Astrocyte (in vitro differentiated cells and primary cell): ENCODE data around the gene KCNC1. TPM values are rescaled to one million over a fixed set of nuclear protein-coding genes. Genes with fewer than 3 reads are reported as not detected.

Source experiments
- DNase-seq: peaks from one replicate; pipeline ENCODE4 v3.0.0-alpha.2; 2010; ENCODE audit warnings: low read depth
- FAIRE-seq: peaks from 2 replicates; lab custom pipeline; 2011; peaks lifted over from hg19 to GRCh38; lab: Jason Lieb, UNC
- H2AFZ ChIP-seq: 2 replicates; pipeline ENCODE4 v1.6.0; 2012; ENCODE audit warnings: low read depth, low read length, inconsistent platforms
- H3K27ac ChIP-seq: 2 replicates; pipeline ENCODE4 v1.5.1; 2011; ENCODE audit warnings: low read depth, low read length, inconsistent platforms
- H3K27me3 ChIP-seq: 2 replicates; pipeline ENCODE4 v1.6.0; 2011; ENCODE audit warnings: low read length, inconsistent platforms; ENCODE audit not compliant: insufficient read depth
- H3K36me3 ChIP-seq: 2 replicates; pipeline ENCODE4 v1.5.1; 2011; ENCODE audit warnings: low read length, inconsistent platforms; ENCODE audit not compliant: insufficient read depth
- H3K4me1 ChIP-seq: 2 replicates; pipeline ENCODE4 v1.5.1; 2011; ENCODE audit warnings: low read length, inconsistent platforms; ENCODE audit not compliant: insufficient read depth
- H3K4me2 ChIP-seq: 2 replicates; pipeline ENCODE4 v1.6.0; 2012; ENCODE audit warnings: low read length, inconsistent platforms
- H3K4me3 ChIP-seq: 2 replicates; pipeline ENCODE4 v1.5.1; 2011; ENCODE audit warnings: low read depth, mild to moderate bottlenecking, low read length, inconsistent platforms; ENCODE audit not compliant: insufficient read depth
- H3K79me2 ChIP-seq: 2 replicates; pipeline ENCODE4 v1.6.0; 2012; ENCODE audit warnings: mild to moderate bottlenecking, low read length, inconsistent platforms; ENCODE audit not compliant: insufficient read depth
- H3K9ac ChIP-seq: 2 replicates; pipeline ENCODE4 v1.6.0; 2012; ENCODE audit warnings: mild to moderate bottlenecking, low read length, inconsistent platforms
- H3K9me3 ChIP-seq: 2 replicates; pipeline ENCODE4 v1.5.1; 2012; ENCODE audit warnings: low read depth, mild to moderate bottlenecking, low read length, inconsistent platforms; ENCODE audit not compliant: insufficient read depth
- H4K20me1 ChIP-seq: 2 replicates; pipeline ENCODE4 v1.6.0; 2012; ENCODE audit warnings: low read length, inconsistent platforms; ENCODE audit not compliant: insufficient read depth
- H3K27ac Mint-ChIP-seq: one replicate; pipeline ENCODE4 v1.8.0; 2021; ENCODE audit warnings: mild to moderate bottlenecking, mixed read lengths; ENCODE audit not compliant: unreplicated experiment
- H3K27me3 Mint-ChIP-seq: one replicate; pipeline ENCODE4 v1.8.0; 2021; ENCODE audit warnings: low read depth, mixed read lengths; ENCODE audit not compliant: unreplicated experiment
- H3K36me3 Mint-ChIP-seq: one replicate; pipeline ENCODE4 v1.8.0; 2021; ENCODE audit warnings: low read depth, mixed read lengths; ENCODE audit not compliant: unreplicated experiment
- H3K4me1 Mint-ChIP-seq: one replicate; pipeline ENCODE4 v1.8.0; 2021; ENCODE audit warnings: low read depth, mixed read lengths; ENCODE audit not compliant: unreplicated experiment
- H3K4me3 Mint-ChIP-seq: one replicate; pipeline ENCODE4 v1.8.0; 2021; ENCODE audit warnings: mild to moderate bottlenecking, moderate library complexity, mixed read lengths; ENCODE audit not compliant: unreplicated experiment
- H3K9me3 Mint-ChIP-seq: one replicate; pipeline ENCODE4 v1.8.0; 2021; ENCODE audit warnings: mild to moderate bottlenecking, mixed read lengths; ENCODE audit not compliant: unreplicated experiment
- EZH2 ChIP-seq: IDR thresholded peaks from 2 replicates; pipeline ENCODE4 v1.6.1; 2012; ENCODE audit warnings: mild to moderate bottlenecking, low read length, inconsistent platforms; ENCODE audit not compliant: insufficient read depth
- total RNA-seq: library from RNA; stranded (reverse); gene quantifications from 2 replicates; pipeline ENCODE4 v1.2.1, GENCODE V29; 2021
- TF ChIP-seq, protein P1 (sequence below): IDR thresholded peaks from 2 replicates; pipeline ENCODE4 v1.5.1; 2011; ENCODE audit warnings: low read depth, mild to moderate bottlenecking, inconsistent platforms, low read length, moderate library complexity; ENCODE audit not compliant: insufficient read depth

Gene KCNC1
- total RNA-seq, 1 donor from 2014 or later, result 0.05 TPM

DNA sequence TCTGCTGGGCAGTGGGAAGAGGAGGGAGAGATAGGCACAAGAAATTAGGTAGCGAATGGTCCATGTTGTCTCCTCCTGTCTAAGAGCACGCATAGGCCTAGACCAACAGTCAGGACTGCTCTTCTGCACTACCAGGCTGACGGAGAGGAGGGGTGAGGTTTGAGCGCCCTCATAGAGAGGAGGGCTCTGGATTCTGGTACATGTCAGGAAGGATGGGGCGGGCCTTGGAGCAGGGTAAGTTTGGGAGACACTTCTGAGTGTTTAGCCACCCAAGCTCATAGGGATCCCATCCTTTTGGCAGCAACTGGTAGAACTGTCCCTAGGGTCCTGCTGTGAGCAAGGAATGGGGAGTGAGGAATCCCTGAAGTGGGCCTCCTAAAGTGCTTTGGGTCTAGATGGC is 60.4 kb downstream of the KCNC1 start:
- Histone ChIP-seq H4K20me1 (no peaks in the 10 kb centered on the region), H3K9me3 (no peaks in the 10 kb centered on the region), H3K4me2 (no peak overlapping the region), H3K4me1 (no peaks in the 10 kb centered on the region), H3K79me2 (no peaks in the 10 kb centered on the region), H3K4me3 (no peak overlapping the region), H2AFZ (no peak overlapping the region), H3K36me3 (no peaks in the 10 kb centered on the region), H3K27me3 (no peaks in the 10 kb centered on the region), H3K9ac (no peak overlapping the region), H3K27ac (no peak overlapping the region)
- H3K9me3 Mint-ChIP-seq, result no peaks in the 10 kb centered on the region
- no peak overlapping the region for H3K27ac Mint-ChIP-seq
- FAIRE-seq (no peak), DNase-seq (no peak)
- H3K4me3 Mint-ChIP-seq, result no peak overlapping the region
- H3K4me1 Mint-ChIP-seq, result no peaks in the 10 kb centered on the region
- peaks cover 3% of the 10 kb centered on the region for H3K27me3 Mint-ChIP-seq
- H3K36me3 Mint-ChIP-seq, result no peaks in the 10 kb centered on the region
- TF ChIP-seq, protein P1, sequence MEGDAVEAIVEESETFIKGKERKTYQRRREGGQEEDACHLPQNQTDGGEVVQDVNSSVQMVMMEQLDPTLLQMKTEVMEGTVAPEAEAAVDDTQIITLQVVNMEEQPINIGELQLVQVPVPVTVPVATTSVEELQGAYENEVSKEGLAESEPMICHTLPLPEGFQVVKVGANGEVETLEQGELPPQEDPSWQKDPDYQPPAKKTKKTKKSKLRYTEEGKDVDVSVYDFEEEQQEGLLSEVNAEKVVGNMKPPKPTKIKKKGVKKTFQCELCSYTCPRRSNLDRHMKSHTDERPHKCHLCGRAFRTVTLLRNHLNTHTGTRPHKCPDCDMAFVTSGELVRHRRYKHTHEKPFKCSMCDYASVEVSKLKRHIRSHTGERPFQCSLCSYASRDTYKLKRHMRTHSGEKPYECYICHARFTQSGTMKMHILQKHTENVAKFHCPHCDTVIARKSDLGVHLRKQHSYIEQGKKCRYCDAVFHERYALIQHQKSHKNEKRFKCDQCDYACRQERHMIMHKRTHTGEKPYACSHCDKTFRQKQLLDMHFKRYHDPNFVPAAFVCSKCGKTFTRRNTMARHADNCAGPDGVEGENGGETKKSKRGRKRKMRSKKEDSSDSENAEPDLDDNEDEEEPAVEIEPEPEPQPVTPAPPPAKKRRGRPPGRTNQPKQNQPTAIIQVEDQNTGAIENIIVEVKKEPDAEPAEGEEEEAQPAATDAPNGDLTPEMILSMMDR, result no peak

DNA sequence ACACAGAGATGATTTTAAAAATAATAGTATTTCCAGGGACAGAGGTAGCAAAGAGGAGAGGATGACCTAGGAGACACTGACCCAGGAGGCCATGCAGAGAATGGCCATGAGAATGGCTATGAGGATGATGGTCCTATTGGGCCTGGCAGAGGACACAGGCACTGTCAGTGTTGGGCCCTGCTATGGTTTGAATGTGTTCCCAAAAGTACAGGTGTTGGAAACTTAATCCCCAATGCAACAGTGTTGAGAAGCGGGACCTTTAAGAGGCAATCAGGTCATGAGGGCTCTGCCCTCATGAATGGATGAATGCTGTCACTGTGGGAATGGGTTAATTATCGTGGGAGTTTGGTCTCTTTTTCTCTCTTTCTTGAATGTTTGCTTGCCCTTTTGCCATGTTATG is 61.6 kb downstream of the KCNC1 start:
- H2AFZ ChIP-seq, result no peak overlapping the region
- no peaks in the 10 kb centered on the region for H3K4me1 ChIP-seq
- FAIRE-seq (no peak), DNase-seq (no peak)
- no peak overlapping the region for H3K9ac ChIP-seq
- no peaks in the 10 kb centered on the region for H3K9me3 ChIP-seq
- H3K79me2 ChIP-seq, result no peaks in the 10 kb centered on the region
- Mint-ChIP-seq H3K36me3 (no peaks in the 10 kb centered on the region), H3K9me3 (no peaks in the 10 kb centered on the region), H3K27ac (no peak overlapping the region), H3K27me3 (peaks cover 3% of the 10 kb centered on the region), H3K4me3 (no peak overlapping the region), H3K4me1 (no peaks in the 10 kb centered on the region)
- no peak overlapping the region for H3K4me3 ChIP-seq
- no peaks in the 10 kb centered on the region for H3K36me3 ChIP-seq
- H3K4me2 ChIP-seq, result no peak overlapping the region
- no peak for TF ChIP-seq EZH2
- TF ChIP-seq, protein P1, result no peak
- no peaks in the 10 kb centered on the region for H3K27me3 ChIP-seq
- no peak overlapping the region for H3K27ac ChIP-seq
- no peaks in the 10 kb centered on the region for H4K20me1 ChIP-seq

DNA sequence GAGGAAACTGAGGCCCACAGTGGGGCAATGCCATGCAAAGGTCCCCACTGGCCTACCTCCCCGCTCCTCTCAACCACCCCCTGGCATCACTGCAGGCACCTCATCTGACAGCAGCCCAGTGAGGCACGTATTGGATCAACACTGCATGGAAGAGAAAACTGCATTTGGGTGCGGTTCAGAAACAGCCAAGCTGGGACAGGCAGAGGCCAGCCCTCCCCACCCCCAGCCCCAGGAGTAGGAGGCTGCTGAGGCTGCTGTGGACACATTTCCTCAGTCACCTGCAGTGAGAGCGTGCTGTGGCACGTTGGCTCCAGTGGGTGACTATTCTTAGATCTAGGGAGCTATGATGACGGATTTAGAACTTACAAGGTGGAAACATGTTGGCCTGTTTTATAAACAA is 63.7 kb downstream of the KCNC1 start:
- H3K4me3 Mint-ChIP-seq, result no peak overlapping the region
- no peak for FAIRE-seq

More for the DNA sequence above, 63.7 kb downstream of the KCNC1 start:
- Mint-ChIP-seq H3K27me3 (peaks cover 3% of the 10 kb centered on the region), H3K36me3 (no peaks in the 10 kb centered on the region), H3K4me1 (no peaks in the 10 kb centered on the region), H3K27ac (no peak overlapping the region), H3K9me3 (no peaks in the 10 kb centered on the region)
- Histone ChIP-seq H2AFZ (no peak overlapping the region), H3K9ac (no peak overlapping the region), H3K79me2 (no peaks in the 10 kb centered on the region), H3K4me1 (no peaks in the 10 kb centered on the region), H4K20me1 (no peaks in the 10 kb centered on the region), H3K9me3 (no peaks in the 10 kb centered on the region), H3K27me3 (no peaks in the 10 kb centered on the region), H3K4me2 (no peak overlapping the region), H3K4me3 (no peak overlapping the region), H3K36me3 (no peaks in the 10 kb centered on the region), H3K27ac (no peak overlapping the region)
- DNase-seq, result no peak
- TF ChIP-seq EZH2, result no peak
- TF ChIP-seq, protein P1, result no peak
